IMR-90 (cell line): ENCODE measurements around the gene LAMB3. TPM values are rescaled to one million over a fixed set of nuclear protein-coding genes. Genes with fewer than 3 reads are reported as not detected.

Experiments used
- ATAC-seq: fragments of 200-7000 bp; cut with Tn5 transposase; 2 replicates; pipeline ENCODE4 v1.9.1; 2020; ENCODE audit warnings: low read depth, mild to moderate bottlenecking, moderate library complexity
- BruUV-seq: library from RNA; stranded (reverse); fragments of 400-500 nt; replicated peaks from 2 replicates; lab custom pipeline; 2021; lab: Mats Ljungman, UMichigan
- CTCF ChIA-PET: fragments of 300-600 bp; formaldehyde crosslinking; extraction: SDS; loops from one replicate; lab custom pipeline; 2021; ENCODE audit warnings: antibody characterized with exemption; lab: Yijun Ruan, JAX
- POLR2A ChIA-PET: fragments of 300-600 bp; sonication (Branson Sonifier 250); formaldehyde crosslinking; loops from one replicate; lab custom pipeline; 2022; ENCODE audit warnings: antibody characterized with exemption; ENCODE audit not compliant: unreplicated experiment; lab: Charles Lee
- DNase-seq: peaks from one replicate; pipeline ENCODE4 v3.0.0; 2013
- H2AFZ ChIP-seq: replicated peaks from 2 replicates; pipeline ENCODE3; 2013; ENCODE audit warnings: low read length, mild to moderate bottlenecking; ENCODE audit not compliant: poor library complexity
- H2AK5ac ChIP-seq: 2 replicates; pipeline ENCODE4 v1.6.1; 2013; ENCODE audit warnings: low read depth, low read length, inconsistent platforms
- H2AK9ac ChIP-seq: replicated peaks from 2 replicates; pipeline ENCODE3; 2013; ENCODE audit warnings: mild to moderate bottlenecking, low read depth, low read length, moderate library complexity; ENCODE audit not compliant: poor library complexity
- H2BK120ac ChIP-seq: 2 replicates; pipeline ENCODE4 v1.6.1; 2013; ENCODE audit warnings: low read depth, low read length, inconsistent platforms
- H2BK15ac ChIP-seq: 3 replicates; pipeline ENCODE4 v1.6.1; 2013; ENCODE audit warnings: low read depth, low read length, inconsistent platforms
- H2BK20ac ChIP-seq: 2 replicates; pipeline ENCODE4 v1.6.1; 2013; ENCODE audit warnings: low read depth, mild to moderate bottlenecking, inconsistent platforms, low read length, moderate library complexity
- H2BK5ac ChIP-seq: 2 replicates; pipeline ENCODE4 v1.6.1; 2013; ENCODE audit warnings: mild to moderate bottlenecking, low read depth, low read length, inconsistent platforms; ENCODE audit not compliant: poor library complexity, severe bottlenecking
- H3K14ac ChIP-seq: replicated peaks from 2 replicates; pipeline ENCODE4 v1.6.1; 2013; ENCODE audit warnings: low read depth, low read length, inconsistent platforms
- H3K18ac ChIP-seq: 2 replicates; pipeline ENCODE4 v1.6.1; 2013; ENCODE audit warnings: low read depth, low read length, control low read depth
- H3K23ac ChIP-seq: 2 replicates; pipeline ENCODE4 v1.6.1; 2013; ENCODE audit warnings: low read depth, low read length, inconsistent platforms
- H3K27ac ChIP-seq: 2 replicates; pipeline ENCODE4 v1.5.1; 2013; ENCODE audit warnings: mild to moderate bottlenecking, control low read depth, low read length; ENCODE audit not compliant: insufficient read depth
- H3K27me3 ChIP-seq: 2 replicates; pipeline ENCODE4 v1.6.1; 2013; ENCODE audit warnings: low read length; ENCODE audit not compliant: control insufficient read depth, insufficient read depth
- H3K36me3 ChIP-seq: 2 replicates; pipeline ENCODE4 v1.6.1; 2013; ENCODE audit warnings: low read length, mixed read lengths; ENCODE audit not compliant: control insufficient read depth, insufficient read depth
- H3K4ac ChIP-seq: 2 replicates; pipeline ENCODE4 v1.6.1; 2013; ENCODE audit warnings: low read depth, low read length, inconsistent platforms
- H3K4me1 ChIP-seq: 2 replicates; pipeline ENCODE4 v1.6.1; 2013; ENCODE audit warnings: low read length, mixed read lengths; ENCODE audit not compliant: control insufficient read depth, insufficient read depth
- H3K4me2 ChIP-seq: 2 replicates; pipeline ENCODE4 v1.6.1; 2013; ENCODE audit warnings: low read depth, mild to moderate bottlenecking, control low read depth, low read length, moderate library complexity
- H3K4me3 ChIP-seq: 2 replicates; pipeline ENCODE4 v1.5.1; 2013; ENCODE audit warnings: low read depth, mild to moderate bottlenecking, control low read depth, low read length, moderate library complexity; ENCODE audit not compliant: insufficient read depth
- H3K56ac ChIP-seq: 2 replicates; pipeline ENCODE4 v1.6.1; 2013; ENCODE audit warnings: low read length, inconsistent platforms; ENCODE audit not compliant: insufficient read depth; ENCODE audit errors: extremely low read depth
- H3K79me1 ChIP-seq, 2 experiments: 2 replicates each; pipeline ENCODE4 v1.6.1; 2013; ENCODE audit warnings: low read length in 2 of 2, inconsistent platforms in 1 of 2, low read depth in 1 of 2
- H3K9ac ChIP-seq: 2 replicates; pipeline ENCODE4 v1.6.1; 2013; ENCODE audit warnings: low read depth, low read length, control low read depth
- H3K9me1 ChIP-seq: 2 replicates; pipeline ENCODE4 v1.6.1; 2013; ENCODE audit warnings: low read length, inconsistent platforms; ENCODE audit not compliant: insufficient read depth
- H3K9me3 ChIP-seq: 2 replicates; pipeline ENCODE4 v1.6.1; 2013; ENCODE audit warnings: low read length; ENCODE audit not compliant: control insufficient read depth, insufficient read depth
- H4K20me1 ChIP-seq: 2 replicates; pipeline ENCODE4 v1.6.1; 2013; ENCODE audit warnings: low read length, inconsistent platforms; ENCODE audit not compliant: insufficient read depth
- H4K5ac ChIP-seq: 2 replicates; pipeline ENCODE4 v1.6.1; 2013; ENCODE audit warnings: mild to moderate bottlenecking, low read depth, low read length, control low read depth
- H4K8ac ChIP-seq, 2 experiments: 2 replicates each; pipeline ENCODE4 v1.6.1; 2013; ENCODE audit warnings: low read depth in 2 of 2, low read length in 2 of 2, control low read depth in 1 of 2, inconsistent platforms in 1 of 2
- H4K91ac ChIP-seq: 2 replicates; pipeline ENCODE4 v1.6.1; 2013; ENCODE audit warnings: low read depth, low read length, inconsistent platforms; ENCODE audit not compliant: insufficient read depth
- BHLHE40 ChIP-seq: fragments of 150-350 bp; IDR thresholded peaks from 2 replicates; pipeline ENCODE4 v1.6.1; 2016; ENCODE audit warnings: mild to moderate bottlenecking, low read depth, low read length
- CEBPB ChIP-seq: IDR thresholded peaks from 2 replicates; pipeline ENCODE4 v1.6.1; 2012; ENCODE audit warnings: low read depth, low read length, improper control_type of control experiment
- CHD1 ChIP-seq: IDR thresholded peaks from 2 replicates; pipeline ENCODE4 v1.6.1; 2012; ENCODE audit warnings: low read depth, low read length, improper control_type of control experiment
- ELK1 ChIP-seq: fragments of 150-350 bp; IDR thresholded peaks from 2 replicates; pipeline ENCODE4 v1.6.1; 2016; ENCODE audit warnings: low read depth, mild to moderate bottlenecking, low read length, moderate library complexity, borderline replicate concordance
- FOS ChIP-seq: fragments of 150-350 bp; IDR thresholded peaks from 2 replicates; pipeline ENCODE4 v1.6.1; 2016; ENCODE audit warnings: low read depth, low read length
- MAFK ChIP-seq: IDR thresholded peaks from 2 replicates; pipeline ENCODE4 v1.6.1; 2012; ENCODE audit warnings: low read depth, low read length, improper control_type of control experiment
- MAZ ChIP-seq: IDR thresholded peaks from 2 replicates; pipeline ENCODE4 v1.6.1; 2012; ENCODE audit warnings: low read depth, mild to moderate bottlenecking, low read length, improper control_type of control experiment, moderate library complexity, borderline replicate concordance
- RCOR1 ChIP-seq: IDR thresholded peaks from 2 replicates; pipeline ENCODE4 v1.6.1; 2012; ENCODE audit warnings: mild to moderate bottlenecking, low read length, improper control_type of control experiment; ENCODE audit not compliant: insufficient replicate concordance
- RFX5 ChIP-seq: IDR thresholded peaks from 2 replicates; pipeline ENCODE4 v1.8.0; 2012; ENCODE audit warnings: low read depth, mild to moderate bottlenecking, low read length, moderate library complexity
- SMC3 ChIP-seq: fragments of 150-350 bp; IDR thresholded peaks from 2 replicates; pipeline ENCODE4 v1.6.1; 2016; ENCODE audit warnings: low read depth, mild to moderate bottlenecking, antibody characterized with exemption, low read length, moderate library complexity
- WGBS, 2 experiments: methylation state at CpG; one replicate each; pipeline versions ENCODE4 v1.1.5 to v1.1.7; 2013; ENCODE audit warnings: missing lambda C conversion rate in 2 of 2; ENCODE audit not compliant: insufficient read length in 1 of 2; ENCODE audit errors: extremely low coverage in 2 of 2; 5-methylcytosine and 5-hydroxymethylcytosine counted together
- dilution Hi-C: fragments of 300-500 bp; cut with HindIII; formaldehyde crosslinking; loops from one replicate; pipeline ENCODE4 v1.14.3; 2018; ENCODE audit warnings: low sequenced_read_pairs; ENCODE audit not compliant: unreplicated experiment
- in situ Hi-C: fragments of 300-500 bp; cut with MboI; formaldehyde crosslinking; loops from 3 replicates; pipeline ENCODE4 v1.14.3; 2019; ENCODE audit warnings: low sequenced_read_pairs, inconsistent platforms, mixed read lengths
- intact Hi-C: fragments of 100-400 bp; cut with micrococcal nuclease; formaldehyde crosslinking; loops from 2 replicates; pipeline ENCODE4 v1.10.0; 2022
- polyA plus RNA-seq, 3 experiments: library from polyadenylated mRNA; depleted of rRNA; stranded (reverse); fragments of >200 nt; gene quantifications; 2 replicates each; pipeline ENCODE4 v1.2.3, GENCODE V29; 2012; ENCODE audit warnings: low replicate concordance in 1 of 3
- total RNA-seq: library from RNA; depleted of rRNA; stranded (reverse); fragments of >200 nt; gene quantifications from 2 replicates; pipeline ENCODE4 v1.2.3, GENCODE V29; 2012
- TF ChIP-seq, protein P1 (sequence below): fragments of 150-350 bp; IDR thresholded peaks from 2 replicates; pipeline ENCODE4 v1.6.1; 2017; ENCODE audit warnings: mild to moderate bottlenecking, antibody characterized with exemption, low read length, low read depth
- TF ChIP-seq, protein P2 (sequence below): conservative IDR thresholded peaks from 2 replicates; pipeline ENCODE4 v1.5.1; 2012; ENCODE audit warnings: mild to moderate bottlenecking, low read depth, low read length, improper control_type of control experiment

LAMB3 gene
- total and polyA plus RNA-seq, 2 of the 4 experiments (the other 2 are of a cell fraction): 0.72 to 2.1 TPM

DNA sequence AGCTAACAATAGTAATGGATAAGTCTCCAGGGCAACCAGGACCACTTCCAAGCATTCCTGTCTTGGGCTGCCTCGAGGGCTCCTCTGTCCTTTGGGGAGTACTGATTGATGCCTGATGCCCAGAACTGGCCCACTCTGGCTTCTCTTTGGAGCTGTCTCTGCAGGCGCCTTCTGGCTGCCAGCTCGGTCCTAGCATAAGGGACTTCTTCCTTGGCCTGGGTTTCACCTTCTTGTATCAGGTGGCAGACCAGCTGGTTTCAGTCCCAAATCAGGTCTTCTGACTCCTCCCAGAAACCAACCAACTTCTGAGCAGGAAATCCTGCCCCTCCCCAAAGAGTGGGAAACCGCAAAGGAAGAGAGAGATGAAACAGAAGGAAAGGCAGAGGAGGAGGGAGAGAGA, 33.6 kb upstream of the LAMB3 start:
- Histone ChIP-seq H3K27ac (no peak overlapping the region), H2AK5ac (no peak overlapping the region), H3K4ac (no peak overlapping the region), H3K36me3 (no peaks in the 10 kb centered on the region), H3K27me3 (no peaks in the 10 kb centered on the region), H3K4me3 (no peak overlapping the region), H2BK15ac (no peak overlapping the region), H4K8ac (no peak overlapping the region), H3K56ac (no peak overlapping the region), H4K20me1 (no peaks in the 10 kb centered on the region), H3K9me3 (no peaks in the 10 kb centered on the region), H3K18ac (no peak overlapping the region), H3K23ac (no peak overlapping the region), H2AFZ (no peak overlapping the region), H2BK5ac (no peak overlapping the region), H3K79me1 (no peaks in the 10 kb centered on the region), H3K9me1 (0 out of 2 replicates have a peak, but pooled peaks cover 4% of the 10 kb centered on the region), H4K91ac (no peak overlapping the region), H3K4me1 (0 out of 2 replicates have a peak, but pooled peaks cover 3% of the 10 kb centered on the region), H3K9ac (no peak overlapping the region), H2BK120ac (no peak overlapping the region), H2AK9ac (no peak overlapping the region), H2BK20ac (no peak overlapping the region), H3K14ac (no peak overlapping the region), H4K5ac (no peak overlapping the region), H3K4me2 (no peak overlapping the region)
- intact Hi-C loops: no loop called here
- ChIA-PET CTCF (no interaction called here), POLR2A (no interaction called here)
- DNase-seq (no peak), ATAC-seq (no peak)
- dilution Hi-C loops: no loop called here
- TF ChIP-seq CEBPB: no peak
- no peak for TF ChIP-seq ELK1
- TF ChIP-seq RCOR1: no peak
- no peak for TF ChIP-seq MAZ
- TF ChIP-seq RFX5: no peak
- TF ChIP-seq SMC3: no peak
- TF ChIP-seq, protein P1, sequence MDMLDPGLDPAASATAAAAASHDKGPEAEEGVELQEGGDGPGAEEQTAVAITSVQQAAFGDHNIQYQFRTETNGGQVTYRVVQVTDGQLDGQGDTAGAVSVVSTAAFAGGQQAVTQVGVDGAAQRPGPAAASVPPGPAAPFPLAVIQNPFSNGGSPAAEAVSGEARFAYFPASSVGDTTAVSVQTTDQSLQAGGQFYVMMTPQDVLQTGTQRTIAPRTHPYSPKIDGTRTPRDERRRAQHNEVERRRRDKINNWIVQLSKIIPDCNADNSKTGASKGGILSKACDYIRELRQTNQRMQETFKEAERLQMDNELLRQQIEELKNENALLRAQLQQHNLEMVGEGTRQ: no peak
- TF ChIP-seq, protein P2, sequence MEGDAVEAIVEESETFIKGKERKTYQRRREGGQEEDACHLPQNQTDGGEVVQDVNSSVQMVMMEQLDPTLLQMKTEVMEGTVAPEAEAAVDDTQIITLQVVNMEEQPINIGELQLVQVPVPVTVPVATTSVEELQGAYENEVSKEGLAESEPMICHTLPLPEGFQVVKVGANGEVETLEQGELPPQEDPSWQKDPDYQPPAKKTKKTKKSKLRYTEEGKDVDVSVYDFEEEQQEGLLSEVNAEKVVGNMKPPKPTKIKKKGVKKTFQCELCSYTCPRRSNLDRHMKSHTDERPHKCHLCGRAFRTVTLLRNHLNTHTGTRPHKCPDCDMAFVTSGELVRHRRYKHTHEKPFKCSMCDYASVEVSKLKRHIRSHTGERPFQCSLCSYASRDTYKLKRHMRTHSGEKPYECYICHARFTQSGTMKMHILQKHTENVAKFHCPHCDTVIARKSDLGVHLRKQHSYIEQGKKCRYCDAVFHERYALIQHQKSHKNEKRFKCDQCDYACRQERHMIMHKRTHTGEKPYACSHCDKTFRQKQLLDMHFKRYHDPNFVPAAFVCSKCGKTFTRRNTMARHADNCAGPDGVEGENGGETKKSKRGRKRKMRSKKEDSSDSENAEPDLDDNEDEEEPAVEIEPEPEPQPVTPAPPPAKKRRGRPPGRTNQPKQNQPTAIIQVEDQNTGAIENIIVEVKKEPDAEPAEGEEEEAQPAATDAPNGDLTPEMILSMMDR: no peak
- TF ChIP-seq FOS: no peak
- TF ChIP-seq BHLHE40: no peak
- TF ChIP-seq MAFK: no peak
- TF ChIP-seq CHD1: no peak
- BruUV-seq: no TSS peak
- WGBS, 2 experiments: no CpG with 5 or more reads among the region's 4 CpGs
- in situ Hi-C loops: no loop called here
